Central memory CD8-positive, alpha-beta T cell (primary cell): ENCODE measurements around the gene FLT1.

ENCODE experiments used
- ATAC-seq: fragments of 150-1000 bp; cut with Tn5 transposase; replicated peaks from 2 replicates; pipeline ENCODE4 v1.10.0; 2022; ENCODE audit warnings: mild to moderate bottlenecking, moderate FRiP score, moderate number of reproducible peaks; ENCODE audit not compliant: poor library complexity, severe bottlenecking; ENCODE audit errors: extremely low read depth
- DNase-seq, 2 donors: peaks; one replicate each; pipeline ENCODE4 v3.0.0; 2021; ENCODE audit warnings: low spot score in 2 of 2
- H3K27ac Mint-ChIP-seq: one replicate; pipeline ENCODE4 v1.8.0; 2022; ENCODE audit warnings: low read depth, mild to moderate bottlenecking, moderate library complexity, mixed read lengths
- H3K27me3 Mint-ChIP-seq: one replicate; pipeline ENCODE4 v1.8.0; 2022; ENCODE audit warnings: mixed read lengths
- H3K36me3 Mint-ChIP-seq: one replicate; pipeline ENCODE4 v1.8.0; 2022; ENCODE audit warnings: mild to moderate bottlenecking, moderate library complexity, mixed read lengths; ENCODE audit not compliant: insufficient read depth
- H3K4me1 Mint-ChIP-seq: one replicate; pipeline ENCODE4 v1.8.0; 2022; ENCODE audit warnings: mixed read lengths
- H3K4me3 Mint-ChIP-seq: one replicate; pipeline ENCODE4 v1.8.0; 2022; ENCODE audit warnings: mild to moderate bottlenecking, moderate library complexity, mixed read lengths
- H3K9me3 Mint-ChIP-seq: one replicate; pipeline ENCODE4 v1.8.0; 2022; ENCODE audit warnings: mixed read lengths

The FLT1 gene

GRCh38 chr13:28316836-28317235, 178.1 kb downstream of the FLT1 start:
- Mint-ChIP-seq H3K27ac (no peak overlapping the region), H3K27me3 (no peaks in the 10 kb centered on the region), H3K4me3 (no peak overlapping the region), H3K4me1 (no peaks in the 10 kb centered on the region), H3K36me3 (peaks cover 2% of the 10 kb centered on the region), H3K9me3 (no peaks in the 10 kb centered on the region)
- no peak for DNase-seq
- no peak for ATAC-seq

GRCh38 chr13:28316129-28316528, 178.8 kb downstream of the FLT1 start:
- DNase-seq: no peak
- no peak overlapping the region for H3K27ac Mint-ChIP-seq
- no peaks in the 10 kb centered on the region for H3K4me1 Mint-ChIP-seq
- ATAC-seq: no peak
- no peaks in the 10 kb centered on the region for H3K9me3 Mint-ChIP-seq
- H3K27me3 Mint-ChIP-seq: no peaks in the 10 kb centered on the region
- no peak overlapping the region for H3K4me3 Mint-ChIP-seq
- peaks cover 2% of the 10 kb centered on the region for H3K36me3 Mint-ChIP-seq

- no peak overlapping the region for H3K27ac Mint-ChIP-seq
- peaks cover 2% of the 10 kb centered on the region for H3K36me3 Mint-ChIP-seq
- ATAC-seq (no peak), DNase-seq (no peak)
- no peaks in the 10 kb centered on the region for H3K9me3 Mint-ChIP-seq
- H3K4me1 Mint-ChIP-seq: no peaks in the 10 kb centered on the region
- no peaks in the 10 kb centered on the region for H3K27me3 Mint-ChIP-seq
- no peak overlapping the region for H3K4me3 Mint-ChIP-seq
These were observed 180.0 kb downstream of the FLT1 start for GRCh38 chr13:28314879-28315278.

- Mint-ChIP-seq H3K4me3 (no peak overlapping the region), H3K9me3 (no peaks in the 10 kb centered on the region), H3K4me1 (no peaks in the 10 kb centered on the region), H3K36me3 (peaks cover 2% of the 10 kb centered on the region), H3K27ac (no peak overlapping the region), H3K27me3 (peaks cover 2% of the 10 kb centered on the region)
- no peak for ATAC-seq
- no peak for DNase-seq
These were observed 181.3 kb downstream of the FLT1 start for GRCh38 chr13:28313579-28313978.

- H3K4me1 Mint-ChIP-seq: peaks cover 5% of the 10 kb centered on the region
- no peak overlapping the region for H3K27ac Mint-ChIP-seq
- H3K36me3 Mint-ChIP-seq: no peaks in the 10 kb centered on the region
- DNase-seq (no peak), ATAC-seq (no peak)
- no peak overlapping the region for H3K4me3 Mint-ChIP-seq
- H3K27me3 Mint-ChIP-seq: peaks cover 7% of the 10 kb centered on the region
- H3K9me3 Mint-ChIP-seq: no peaks in the 10 kb centered on the region
These were observed 188.6 kb downstream of the FLT1 start for GRCh38 chr13:28306325-28306724.

GRCh38 chr13:28301839-28302238, 193.1 kb downstream of the FLT1 start:
- H3K27ac Mint-ChIP-seq: no peak overlapping the region
- no peak overlapping the region for H3K4me3 Mint-ChIP-seq
- ATAC-seq (no peak), DNase-seq (no peak)
- H3K9me3 Mint-ChIP-seq: no peaks in the 10 kb centered on the region
- H3K27me3 Mint-ChIP-seq: no peaks in the 10 kb centered on the region
- H3K4me1 Mint-ChIP-seq: peaks cover 10% of the 10 kb centered on the region
- H3K36me3 Mint-ChIP-seq: peaks cover 2% of the 10 kb centered on the region

GRCh38 chr13:28299916-28300315, 195.0 kb downstream of the FLT1 start:
- no peak overlapping the region for H3K27ac Mint-ChIP-seq
- H3K27me3 Mint-ChIP-seq: no peaks in the 10 kb centered on the region
- DNase-seq (no peak), ATAC-seq (no peak)
- peaks cover 10% of the 10 kb centered on the region for H3K4me1 Mint-ChIP-seq
- H3K36me3 Mint-ChIP-seq: peaks cover 10% of the 10 kb centered on the region
- no peak overlapping the region for H3K4me3 Mint-ChIP-seq
- no peaks in the 10 kb centered on the region for H3K9me3 Mint-ChIP-seq

GRCh38 chr13:28297341-28297740, 197.6 kb downstream of the FLT1 start:
- H3K27ac Mint-ChIP-seq: no peak overlapping the region
- ATAC-seq (no peak), DNase-seq (no peak)
- H3K36me3 Mint-ChIP-seq: peaks cover 26% of the 10 kb centered on the region
- no peaks in the 10 kb centered on the region for H3K27me3 Mint-ChIP-seq
- H3K4me3 Mint-ChIP-seq: no peak overlapping the region
- peaks cover 10% of the 10 kb centered on the region for H3K4me1 Mint-ChIP-seq
- H3K9me3 Mint-ChIP-seq: no peaks in the 10 kb centered on the region

GRCh38 chr13:28286263-28286662, 208.7 kb downstream of the FLT1 start:
- H3K4me1 Mint-ChIP-seq: peaks cover 7% of the 10 kb centered on the region
- DNase-seq: no peak
- H3K27ac Mint-ChIP-seq: no peak overlapping the region
- H3K27me3 Mint-ChIP-seq: no peaks in the 10 kb centered on the region
- no peak overlapping the region for H3K4me3 Mint-ChIP-seq
- no peaks in the 10 kb centered on the region for H3K9me3 Mint-ChIP-seq
- ATAC-seq: no peak
- H3K36me3 Mint-ChIP-seq: peaks cover 60% of the 10 kb centered on the region

- Mint-ChIP-seq H3K36me3 (peaks cover 62% of the 10 kb centered on the region), H3K4me3 (no peak overlapping the region), H3K27me3 (no peaks in the 10 kb centered on the region), H3K9me3 (no peaks in the 10 kb centered on the region), H3K4me1 (peaks cover 7% of the 10 kb centered on the region), H3K27ac (no peak overlapping the region)
- no peak for DNase-seq
- ATAC-seq: no peak
These were observed 211.3 kb downstream of the FLT1 start for GRCh38 chr13:28283600-28283999.

- Mint-ChIP-seq H3K4me1 (peaks cover 7% of the 10 kb centered on the region), H3K4me3 (no peak overlapping the region), H3K27ac (no peak overlapping the region), H3K9me3 (no peaks in the 10 kb centered on the region), H3K36me3 (peaks cover 64% of the 10 kb centered on the region), H3K27me3 (no peaks in the 10 kb centered on the region)
- DNase-seq: no peak
- no peak for ATAC-seq
These were observed 212.5 kb downstream of the FLT1 start for GRCh38 chr13:28282451-28282850.

- H3K36me3 Mint-ChIP-seq: peaks cover 39% of the 10 kb centered on the region
- ATAC-seq (no peak), DNase-seq (no peak)
- H3K9me3 Mint-ChIP-seq: no peaks in the 10 kb centered on the region
- no peak overlapping the region for H3K4me3 Mint-ChIP-seq
- no peak overlapping the region for H3K27ac Mint-ChIP-seq
- no peaks in the 10 kb centered on the region for H3K4me1 Mint-ChIP-seq
- H3K27me3 Mint-ChIP-seq: no peaks in the 10 kb centered on the region
These were observed 221.0 kb downstream of the FLT1 start for GRCh38 chr13:28273919-28274318.

GRCh38 chr13:28271056-28271840, 223.7 kb downstream of the FLT1 start:
- Mint-ChIP-seq H3K9me3 (no peaks in the 10 kb centered on the region), H3K4me3 (no peak overlapping the region), H3K36me3 (peaks cover 45% of the 10 kb centered on the region), H3K27ac (no peak overlapping the region), H3K27me3 (no peaks in the 10 kb centered on the region), H3K4me1 (peaks cover 9% of the 10 kb centered on the region)
- ATAC-seq (no peak), DNase-seq (no peak)
